NCI-H1694 (cell line): ENCODE results near the gene TOMM5.
"Not testable (repeated sequence)": the region's sequence is repeated elsewhere in the genome, so short reads cannot be mapped to it uniquely, and the experiment has no call there.

Source experiments
- DNase-seq: peaks from one replicate; lab custom pipeline; 2025; lab: John Stamatoyannopoulos, UW

TOMM5 gene

DNA sequence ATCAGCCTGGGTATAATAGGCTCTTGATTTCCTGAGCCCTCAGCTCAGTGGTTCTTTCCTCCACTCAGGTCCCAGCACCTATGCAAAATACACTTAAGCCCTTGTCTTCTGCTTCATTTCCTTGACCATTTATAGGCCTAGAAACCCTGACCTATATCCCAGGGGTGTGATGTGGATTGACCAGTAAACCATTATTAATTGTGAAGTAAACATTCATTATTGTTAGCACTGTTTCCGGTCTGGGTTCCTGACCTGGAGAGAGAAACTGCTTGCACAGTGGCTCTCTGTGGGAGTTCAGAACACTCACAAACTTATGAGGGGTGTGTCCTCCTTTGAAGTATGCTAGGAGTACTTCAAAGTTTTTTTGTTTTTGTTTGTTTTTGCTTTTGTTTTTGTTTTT is 19.6 kb upstream of the TOMM5 start:
- no peak for DNase-seq

DNA sequence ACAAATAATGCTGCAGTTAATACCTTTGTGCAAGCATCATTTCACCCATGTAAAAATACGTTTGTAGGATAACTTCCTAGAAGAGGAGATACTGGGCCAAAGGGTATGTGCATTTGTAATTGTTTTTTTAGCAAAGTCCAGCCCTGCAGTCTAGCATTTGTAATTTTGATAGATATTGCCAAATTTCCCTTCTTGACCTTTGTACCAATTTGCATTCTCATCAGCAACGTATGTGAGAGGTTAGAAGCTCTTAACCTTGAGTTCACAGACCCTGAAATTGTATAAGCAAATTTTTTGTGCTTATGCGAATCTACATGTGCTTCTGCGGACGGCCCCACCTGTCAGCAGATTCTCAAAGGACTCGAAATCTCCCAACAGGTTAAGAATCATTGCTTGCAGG is 18.6 kb upstream of the TOMM5 start:
- no peak for DNase-seq

DNA sequence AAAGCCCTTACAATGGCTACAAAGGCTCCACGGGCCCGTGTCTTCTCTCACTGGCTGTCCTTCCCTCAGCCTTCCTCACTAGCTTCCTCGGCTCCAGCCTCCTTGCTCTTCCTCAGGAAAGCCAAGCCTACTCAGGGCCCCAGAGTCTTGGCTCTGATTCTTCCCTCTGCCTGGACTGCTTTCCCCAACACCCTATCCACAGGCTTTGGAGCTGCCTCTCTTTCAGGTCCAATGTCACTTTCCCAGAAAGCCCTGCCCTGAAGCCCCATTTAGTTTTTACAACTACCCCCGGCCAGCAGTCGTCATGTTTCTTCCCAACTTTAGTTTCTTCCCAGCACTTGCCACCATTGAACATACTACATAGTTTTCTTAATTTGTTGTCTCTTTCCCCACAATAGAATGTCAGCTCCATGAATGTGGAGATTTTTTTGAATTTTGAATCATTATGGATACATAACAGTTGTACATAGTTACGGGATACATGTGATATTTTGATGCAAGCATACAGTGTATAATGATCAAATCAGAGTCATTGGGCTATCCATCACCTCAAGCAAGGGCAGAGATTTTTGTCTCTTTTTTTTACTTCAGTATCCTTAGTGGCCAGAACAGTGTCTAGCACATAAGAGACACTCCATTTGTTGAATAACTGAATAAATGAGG is 17.5 kb upstream of the TOMM5 start:
- DNase-seq, result no peak

DNA sequence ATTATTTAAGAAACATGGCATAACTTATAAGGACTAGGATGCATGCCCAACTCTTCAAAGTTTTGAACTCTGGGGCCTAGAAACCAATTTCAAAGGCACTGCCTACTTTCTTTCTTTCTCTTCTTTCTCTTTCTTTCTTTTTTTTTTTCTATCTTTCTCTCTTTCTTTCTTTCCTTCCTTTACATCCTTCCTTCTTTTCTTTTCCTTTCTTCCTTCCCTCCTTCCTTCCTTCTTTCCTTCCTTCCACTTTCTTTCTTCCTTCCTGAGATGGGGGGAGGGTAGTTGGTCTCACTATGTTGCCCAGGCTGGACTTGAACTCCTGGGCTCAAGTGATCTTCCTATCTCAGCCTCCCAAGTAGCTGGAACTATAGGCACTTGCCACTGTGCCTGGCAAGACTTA is 15.9 kb upstream of the TOMM5 start:
- DNase-seq, result no peak

DNA sequence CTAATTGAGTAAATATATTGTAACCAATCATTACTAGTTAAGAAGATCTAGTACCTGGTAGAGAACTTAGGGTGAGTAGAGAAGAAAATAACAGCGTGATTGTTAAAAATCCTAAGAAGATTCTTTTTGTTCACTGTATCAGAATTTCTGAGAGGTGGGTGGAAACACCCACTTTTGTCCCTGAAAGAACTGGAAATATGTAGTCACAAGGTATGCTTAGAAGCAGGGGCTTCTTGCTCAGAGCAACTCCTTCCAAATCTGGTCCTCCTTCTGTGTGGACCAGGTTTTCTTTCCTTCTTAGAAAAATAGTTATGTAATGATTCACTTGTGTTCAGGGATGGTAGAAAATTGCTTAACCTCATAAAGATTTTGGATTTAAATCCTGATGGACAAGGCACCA is 11.9 kb upstream of the TOMM5 start:
- DNase-seq, result no peak

DNA sequence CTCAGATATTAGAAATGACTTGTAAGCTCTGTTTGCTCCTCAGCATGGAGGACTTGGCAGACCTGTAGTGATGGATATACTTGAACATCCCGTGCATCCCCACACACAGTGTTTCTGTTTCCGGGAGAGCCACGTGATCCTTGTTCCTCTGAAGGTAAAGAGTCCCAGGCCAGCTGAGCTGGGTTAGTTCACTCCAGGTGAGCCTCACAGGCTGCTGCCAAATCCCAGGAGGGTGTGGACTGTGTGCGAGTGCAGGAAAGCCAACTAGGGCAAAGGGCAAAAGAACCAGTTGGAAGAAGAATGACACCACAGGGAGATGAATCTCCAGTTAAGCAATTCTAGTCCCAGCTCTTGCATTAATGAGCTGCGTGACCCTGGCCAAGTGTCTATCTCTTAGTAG is 10.4 kb upstream of the TOMM5 start:
- no peak for DNase-seq

DNA sequence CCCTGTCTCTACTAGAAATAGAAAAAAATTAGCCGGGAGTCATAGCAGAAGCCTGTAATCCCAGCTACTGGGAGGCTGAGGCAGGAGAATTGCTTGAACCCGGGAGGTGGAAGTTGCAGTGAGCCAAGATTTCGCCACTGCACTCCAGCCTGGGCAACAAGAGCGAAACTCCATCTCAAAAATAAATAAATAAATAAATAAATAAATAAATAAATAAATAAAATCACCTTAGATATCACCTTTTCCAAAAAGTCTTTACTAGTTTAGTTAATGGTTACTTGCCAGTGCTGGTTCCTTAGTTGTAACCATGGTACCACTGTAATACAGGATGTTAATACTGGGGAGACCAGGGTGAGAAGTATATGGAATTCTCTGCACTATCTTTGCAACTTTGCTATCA is 9.7 kb upstream of the TOMM5 start:
- DNase-seq, result not testable (repeated sequence)

DNA sequence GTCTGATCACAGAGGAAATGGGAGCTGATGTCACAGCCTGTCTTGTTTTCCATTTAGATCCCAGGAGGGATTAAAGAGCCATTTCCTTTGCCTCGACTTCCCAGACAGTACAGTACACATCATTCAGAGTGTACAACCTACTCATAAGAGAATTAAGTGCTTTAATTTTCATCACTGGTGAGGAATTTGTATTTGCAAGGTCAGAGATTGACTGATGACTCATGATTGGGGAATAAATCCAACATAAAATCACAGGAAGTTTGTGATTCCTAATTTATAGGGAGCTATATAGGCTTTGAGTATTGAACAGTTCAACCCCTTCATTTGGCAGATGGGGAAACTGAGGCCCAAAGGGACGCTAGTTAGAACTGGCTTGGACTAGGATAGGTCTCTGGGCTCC is 4.1 kb upstream of the TOMM5 start:
- no peak for DNase-seq

DNA sequence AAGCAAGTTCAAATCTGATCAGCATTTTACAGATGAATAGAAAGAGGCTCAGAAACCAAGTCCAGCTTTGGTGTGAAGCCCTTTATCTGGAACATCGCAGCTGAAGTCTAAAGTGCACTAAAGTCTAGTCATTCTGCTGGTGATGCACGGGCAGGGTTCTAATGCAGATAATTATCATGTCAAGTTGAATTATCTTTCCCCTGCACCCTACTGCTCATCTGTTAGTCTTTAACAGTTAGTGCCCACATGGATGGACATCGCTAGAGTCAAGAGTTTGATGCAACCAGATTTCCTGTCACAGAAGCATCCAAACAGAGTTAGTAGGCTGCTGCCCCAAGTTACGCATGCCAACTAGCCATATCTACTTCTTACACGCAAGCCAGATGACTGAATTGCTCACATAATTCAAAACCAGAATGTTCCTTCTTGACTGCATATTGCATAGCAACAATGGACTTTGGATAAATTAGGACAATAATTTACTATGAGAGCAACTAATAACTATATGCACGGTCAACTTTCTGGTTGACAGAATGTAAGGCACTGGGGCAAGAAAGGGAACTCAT is 1.6 kb upstream of the TOMM5 start:
- no peak for DNase-seq

DNA sequence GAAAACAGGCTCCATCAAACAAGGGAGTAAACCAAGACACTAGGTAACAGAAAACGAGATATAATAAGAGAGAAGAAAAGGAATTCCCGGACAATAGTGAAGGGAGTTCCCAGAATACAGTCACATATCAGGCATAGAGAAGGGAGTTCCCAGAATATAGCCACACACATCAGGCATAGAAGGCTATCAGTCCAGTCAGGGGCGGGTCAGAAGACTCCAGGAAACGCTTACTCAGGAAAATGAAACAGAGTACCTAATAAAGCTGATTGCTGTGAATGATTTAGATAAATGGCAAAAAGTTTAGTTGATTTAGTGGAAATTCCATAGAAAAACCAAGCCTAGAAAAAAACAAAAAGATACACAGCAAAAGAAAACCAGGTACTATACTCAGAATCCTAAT is 4.9 kb downstream of the TOMM5 start:
- DNase-seq, result no peak

DNA sequence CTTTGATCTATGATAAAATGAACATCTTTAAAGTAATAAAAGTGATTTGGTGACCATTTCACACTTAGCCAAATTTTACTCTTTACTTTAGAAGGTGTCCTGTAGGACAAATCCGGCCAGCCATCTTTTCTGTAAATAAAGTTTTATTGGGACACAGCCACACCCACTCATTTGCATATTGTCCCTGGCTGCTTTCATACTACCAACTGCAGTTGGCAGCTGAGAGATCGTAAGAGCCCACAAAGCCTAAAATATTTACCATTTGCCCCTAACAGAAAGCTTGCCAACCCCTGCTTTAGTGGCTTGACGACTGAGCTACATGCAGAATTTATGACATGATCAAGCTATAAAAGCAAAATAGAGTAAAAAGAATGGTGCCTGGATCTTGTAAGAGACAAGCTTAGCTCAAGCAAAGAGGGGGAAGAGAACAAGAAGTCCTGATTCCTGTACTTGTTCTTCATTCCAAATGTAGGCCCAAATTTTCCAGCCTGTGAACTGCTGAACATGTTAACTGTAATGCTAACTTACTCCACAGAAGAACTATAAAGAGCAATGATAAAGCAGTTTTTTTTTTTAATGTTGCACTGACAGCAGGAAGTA is 8.8 kb downstream of the TOMM5 start:
- no peak for DNase-seq

DNA sequence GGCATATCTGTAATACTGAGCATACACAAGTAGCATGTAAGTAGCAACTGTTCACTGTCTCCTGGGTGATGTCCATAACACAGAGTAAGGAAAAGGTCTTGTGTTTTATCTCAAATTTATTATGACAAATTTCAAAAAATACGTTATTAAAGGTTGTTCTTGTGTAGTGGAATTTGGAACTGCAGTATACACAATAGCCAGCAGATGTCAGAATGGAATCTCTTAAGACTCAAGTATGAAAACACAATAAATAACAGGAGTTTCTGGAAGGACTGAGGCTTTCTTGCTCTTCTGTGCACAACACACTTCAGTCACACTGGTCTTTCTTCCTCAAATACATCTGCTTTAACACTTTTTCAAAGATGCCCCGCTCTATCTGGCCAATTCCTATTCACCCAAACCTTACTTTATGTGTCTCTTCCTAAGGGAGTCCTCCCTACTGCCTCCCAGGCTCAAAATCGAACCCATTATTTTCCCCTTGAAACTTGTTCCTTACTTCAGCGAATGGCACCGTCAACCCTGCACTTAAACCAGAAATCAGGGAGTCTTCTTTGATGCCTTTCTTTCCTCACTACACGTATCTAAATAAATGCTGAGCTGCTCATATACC is 9.7 kb downstream of the TOMM5 start:
- DNase-seq, result peak; percentile 39

DNA sequence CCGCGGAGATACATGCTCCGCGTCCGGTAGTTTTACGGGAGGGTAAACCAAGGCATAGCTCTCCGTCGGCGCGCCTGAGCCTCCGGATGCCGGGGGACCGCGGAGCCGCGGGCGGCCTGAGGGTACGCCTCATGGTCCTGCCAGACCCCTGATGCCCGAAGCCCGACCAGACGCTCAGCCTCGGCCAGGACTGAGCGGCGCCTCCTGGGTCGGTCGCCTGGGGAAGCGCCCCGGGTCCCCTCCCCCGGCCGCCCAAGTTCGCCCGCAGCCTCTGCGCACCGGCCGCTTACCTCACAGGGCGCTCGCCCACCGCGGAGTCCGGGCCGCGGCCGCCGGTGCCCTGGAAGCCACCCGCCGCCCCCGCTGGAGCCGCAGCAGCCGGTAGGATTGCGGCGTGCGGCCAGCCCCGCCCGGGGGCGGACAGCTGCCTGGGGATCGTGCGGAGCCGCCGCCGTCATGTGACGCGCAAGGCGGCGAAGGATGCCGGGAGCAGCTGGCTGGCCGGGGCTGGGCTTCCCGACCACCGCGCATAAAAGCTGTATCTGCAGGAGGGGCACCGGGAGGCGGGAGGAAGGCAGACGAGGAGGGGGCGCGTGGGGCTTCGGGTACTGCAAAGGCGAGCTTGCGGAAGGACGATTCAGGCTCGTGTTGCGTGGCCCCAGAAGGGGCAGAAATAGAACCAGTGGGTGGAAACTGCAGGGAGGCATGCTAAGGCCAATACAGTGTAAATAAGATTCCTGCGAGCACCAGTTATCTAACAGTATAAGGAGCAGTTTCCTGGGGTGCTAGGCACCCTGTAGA is 16.3 kb downstream of the TOMM5 start, which contains the start of gene FBXO10:
TSS of gene FBXO10 (minus strand) at position 460 of the 801 bp plus-strand sequence. CDS start 34,612 bp downstream, outside the sequence.
- DNase-seq, result peak; percentile 32

DNA sequence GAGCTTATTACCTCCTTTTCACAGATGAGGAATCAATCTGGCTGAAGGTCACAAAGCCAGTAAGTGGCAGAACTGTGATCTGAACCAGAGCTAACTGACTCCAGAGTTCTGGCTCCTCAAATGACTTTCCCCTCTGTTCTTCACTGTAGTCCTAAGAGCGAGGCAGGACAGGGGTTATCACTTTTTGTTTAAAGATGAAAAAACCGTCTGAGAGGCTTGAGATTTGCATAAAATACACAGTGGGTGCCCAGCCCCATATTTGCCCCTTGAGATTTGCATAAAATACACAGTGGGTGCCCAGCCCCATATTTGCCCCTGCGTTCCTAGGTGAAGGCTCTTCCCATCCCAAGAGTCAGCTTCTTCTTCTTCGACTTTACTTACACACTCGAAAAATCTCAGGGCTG is 16.9 kb downstream of the TOMM5 start:
- no peak for DNase-seq

DNA sequence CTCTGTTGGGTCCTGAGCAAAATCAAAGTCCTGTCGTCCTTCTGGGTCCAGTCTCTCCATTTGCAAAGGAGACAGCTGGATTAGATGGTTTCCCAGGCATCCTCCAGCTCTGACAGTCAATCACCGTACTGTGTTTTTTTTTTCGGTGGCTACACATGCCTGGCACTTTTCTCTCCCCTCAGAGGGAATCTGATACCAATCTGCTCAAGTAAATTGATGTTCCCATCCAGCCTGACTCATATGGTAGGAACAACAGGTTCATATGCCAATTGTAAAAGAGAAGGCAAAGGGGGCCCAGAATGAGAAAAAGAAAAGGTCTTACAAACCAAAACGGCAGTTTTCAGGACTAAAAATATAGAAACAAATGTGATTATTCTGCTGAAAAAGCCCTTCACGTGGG is 17.4 kb downstream of the TOMM5 start:
- DNase-seq, result peak; percentile 31

DNA sequence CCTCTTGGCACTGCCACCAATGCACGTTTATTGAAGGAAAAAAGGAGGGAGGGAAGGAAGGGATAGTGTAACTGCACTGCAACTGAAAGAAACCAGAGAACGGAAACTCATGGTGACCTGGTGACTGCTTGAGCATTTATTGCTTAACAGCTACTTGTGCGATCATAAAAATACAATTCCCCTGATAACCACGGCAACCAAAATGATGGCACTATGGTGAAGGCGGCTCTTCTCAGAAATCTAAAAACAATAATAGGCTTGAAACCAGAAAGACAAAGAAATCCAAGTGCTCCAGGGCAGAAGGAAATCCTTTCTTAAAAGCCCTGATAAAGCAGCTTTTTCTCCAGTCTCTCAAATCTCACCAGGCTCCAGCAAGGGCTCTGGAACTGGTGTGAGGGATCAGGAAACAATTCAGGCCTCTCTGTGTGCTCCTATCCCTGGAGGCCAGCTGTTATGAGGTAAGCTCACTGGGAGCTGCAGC is 18.1 kb downstream of the TOMM5 start:
- DNase-seq, result no peak

DNA sequence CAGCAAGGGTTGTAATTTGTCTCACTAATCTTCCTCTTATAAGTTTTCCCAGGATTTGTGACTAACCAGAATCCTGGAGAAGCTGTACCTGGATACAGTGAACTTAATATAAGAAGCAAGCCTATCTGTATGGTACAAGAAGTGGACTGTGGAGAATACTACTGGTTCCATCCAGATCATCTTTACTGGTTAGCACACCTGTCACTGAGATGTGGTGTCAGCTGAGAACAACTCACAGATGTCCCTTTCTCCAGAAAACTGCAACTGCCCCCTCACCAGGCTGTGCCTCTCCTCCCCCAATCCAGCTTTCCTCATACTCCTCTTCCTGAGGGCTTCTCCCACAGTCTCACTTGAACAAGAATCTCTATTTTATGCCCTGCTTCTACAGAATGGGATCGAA is 21.1 kb downstream of the TOMM5 start:
- DNase-seq, result no peak

DNA sequence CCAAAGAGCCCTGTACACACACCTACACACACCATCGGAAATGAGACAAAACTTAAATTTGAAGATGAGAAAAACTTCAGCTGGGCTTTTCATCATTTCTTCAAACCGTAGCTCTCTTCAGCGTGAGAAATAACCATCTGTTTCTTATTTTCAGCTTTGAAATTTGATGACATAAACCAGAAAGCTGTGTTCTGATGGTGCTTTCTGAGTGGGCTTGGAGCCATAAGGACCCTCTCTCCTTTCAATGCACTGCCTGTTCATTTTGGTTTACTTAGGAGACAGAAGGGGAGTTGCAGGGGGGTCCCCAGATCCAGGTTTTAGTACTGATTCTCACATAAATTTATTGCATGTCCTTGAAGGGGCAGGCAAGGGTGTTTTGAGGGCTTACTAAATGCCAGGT is 25.7 kb downstream of the TOMM5 start:
- no peak for DNase-seq

DNA sequence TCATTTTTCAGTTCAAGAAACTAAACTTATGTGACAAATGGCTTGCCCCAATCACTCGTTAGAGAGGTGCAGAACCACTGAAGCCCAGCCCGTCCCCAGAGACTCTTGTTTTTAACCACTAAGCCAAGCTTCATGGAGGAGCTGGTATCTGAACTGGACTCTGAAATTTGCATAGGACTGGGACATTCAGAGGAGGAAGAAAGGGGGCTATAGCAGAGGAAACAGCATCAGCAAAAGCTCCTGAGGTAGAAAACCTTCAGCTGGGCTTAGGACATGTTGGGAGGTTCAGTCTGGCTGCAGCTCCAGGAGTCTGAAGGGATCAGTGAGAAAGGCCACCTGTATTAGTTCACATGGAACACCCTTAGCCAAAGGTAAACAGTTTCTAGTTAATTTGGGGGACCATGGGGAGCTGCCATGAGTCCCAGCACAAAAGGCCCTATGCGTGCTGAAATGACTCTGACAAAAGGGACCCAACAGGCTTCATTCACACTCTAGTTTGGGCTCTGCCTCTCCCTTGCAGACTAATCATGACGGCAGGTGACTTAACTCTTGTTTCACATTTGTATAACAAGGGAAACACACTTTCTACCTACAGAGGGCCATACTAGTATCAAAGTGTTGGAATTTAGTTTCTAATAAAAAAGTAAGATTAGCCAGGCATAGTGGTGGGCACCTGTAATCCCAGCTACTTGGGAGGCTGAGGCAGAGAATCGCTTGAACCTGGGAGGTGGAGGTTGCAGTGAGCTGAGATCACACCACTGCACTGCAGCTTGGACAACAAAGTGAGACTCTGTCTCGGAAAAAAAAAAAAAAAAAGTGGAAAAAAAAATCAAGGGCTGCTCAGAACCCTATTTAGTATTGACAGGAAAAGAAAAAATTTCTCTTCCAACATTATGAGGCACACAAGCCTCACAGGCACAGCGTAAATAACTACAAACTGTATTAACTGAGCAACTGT is 26.5 kb downstream of the TOMM5 start:
- DNase-seq, result no peak

DNA sequence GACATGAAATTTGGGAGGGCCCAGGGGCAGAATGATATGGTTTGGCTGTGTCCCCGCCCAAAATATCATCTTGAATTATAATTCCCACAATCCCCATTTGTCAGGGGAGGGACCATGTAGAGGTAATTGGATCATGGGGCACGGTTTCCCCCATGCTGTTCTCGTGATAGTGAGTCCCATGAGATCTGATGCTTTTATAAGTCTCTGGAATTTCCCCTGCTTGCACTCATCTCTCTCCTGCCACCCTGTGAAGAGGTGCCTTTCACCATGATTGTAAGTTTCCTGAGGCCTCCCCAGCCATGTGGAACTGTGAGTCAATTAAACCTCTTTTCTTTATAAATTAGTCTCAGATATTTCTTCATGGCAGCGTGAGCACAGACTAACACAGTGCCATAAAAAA is 27.5 kb downstream of the TOMM5 start:
- no peak for DNase-seq
